ENCODE results near the gene SMCHD1. TPM values are rescaled to one million over a fixed set of nuclear protein-coding genes. Genes with fewer than 3 reads are reported as not detected.
"Not testable (repeated sequence)": the region's sequence is repeated elsewhere in the genome, so short reads cannot be mapped to it uniquely, and the experiment has no call there.

SMCHD1 gene
- total RNA-seq, 1 experiment from 2014 or later = 48.0 TPM

DNA sequence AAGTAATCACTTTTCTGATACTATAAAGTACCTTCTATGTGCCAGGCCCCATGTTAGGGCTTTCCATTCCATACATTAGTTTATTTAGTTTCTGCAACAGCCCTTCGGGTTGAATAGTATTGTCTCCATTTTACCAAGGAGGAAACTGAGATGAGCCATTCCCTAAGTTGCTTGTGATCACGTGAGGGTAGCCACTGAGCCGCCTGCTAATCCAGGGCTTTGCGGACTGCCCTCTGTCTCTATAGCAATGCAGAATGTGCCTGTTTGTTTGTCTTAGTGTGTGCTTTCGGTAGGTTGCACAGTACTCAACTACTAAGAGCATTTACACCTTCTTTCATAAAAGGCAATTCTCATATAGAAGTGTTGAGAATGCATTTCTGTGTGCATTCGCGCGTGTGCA is 196.2 kb downstream of the SMCHD1 start:
- DNase-seq (ENCODE audit: low read depth) = no peak

DNA sequence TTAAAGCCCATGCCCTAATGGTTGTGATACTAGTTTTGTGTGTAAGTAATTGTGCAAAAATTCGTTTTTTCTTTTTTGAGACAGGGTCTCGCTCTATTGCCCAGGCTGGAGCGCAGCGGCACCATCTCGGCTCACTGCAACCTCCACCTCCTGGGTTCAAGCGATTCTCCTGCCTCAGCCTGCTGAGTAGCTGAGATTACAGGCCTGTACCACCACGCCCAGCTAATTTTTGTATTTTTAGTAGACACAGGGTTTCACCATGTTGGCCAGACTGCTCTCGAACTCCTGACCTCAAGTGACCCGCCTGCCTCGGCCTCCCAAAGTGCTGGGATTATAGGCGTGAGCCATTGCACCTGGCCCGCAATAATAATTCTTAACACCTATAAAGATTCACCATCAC is 196.9 kb downstream of the SMCHD1 start:
- not testable (repeated sequence) for DNase-seq (ENCODE audit: low read depth)

DNA sequence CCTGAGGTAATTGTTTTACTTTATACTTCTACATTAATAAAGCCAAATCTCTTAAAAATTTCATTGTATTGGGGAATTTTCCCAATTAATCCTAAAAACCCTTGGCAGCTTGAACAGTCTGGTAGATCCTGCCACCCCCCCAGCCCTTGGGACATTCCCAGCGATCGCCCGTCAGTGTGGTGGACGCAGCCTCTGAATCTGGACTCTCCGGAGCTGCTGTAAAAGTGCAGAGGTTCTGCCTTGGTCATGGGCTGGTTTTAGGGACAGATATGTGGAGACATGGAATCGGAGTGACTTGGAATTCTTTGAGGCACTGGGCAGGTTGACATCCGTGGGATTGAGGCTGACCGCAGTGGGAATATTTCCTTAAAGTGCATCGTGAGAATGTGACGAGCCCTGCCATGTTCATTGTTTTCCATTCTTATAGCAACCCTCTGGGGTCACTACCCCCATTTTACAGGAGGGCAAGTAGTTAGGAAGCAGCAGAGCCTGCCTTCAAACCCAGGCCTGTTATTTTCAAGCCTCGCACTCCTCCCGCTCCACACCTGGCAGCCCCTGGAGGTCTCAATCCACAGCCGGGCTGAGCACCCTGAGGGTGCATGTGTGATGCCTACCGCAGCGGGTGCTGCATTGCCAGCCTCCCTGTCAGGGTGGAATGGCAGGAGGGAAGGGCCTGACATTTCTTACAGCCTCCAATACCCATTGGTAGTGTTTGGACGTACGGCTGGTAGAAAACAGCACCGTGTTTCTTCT is 197.8 kb downstream of the SMCHD1 start:
- no peak for DNase-seq (ENCODE audit: low read depth)

DNA sequence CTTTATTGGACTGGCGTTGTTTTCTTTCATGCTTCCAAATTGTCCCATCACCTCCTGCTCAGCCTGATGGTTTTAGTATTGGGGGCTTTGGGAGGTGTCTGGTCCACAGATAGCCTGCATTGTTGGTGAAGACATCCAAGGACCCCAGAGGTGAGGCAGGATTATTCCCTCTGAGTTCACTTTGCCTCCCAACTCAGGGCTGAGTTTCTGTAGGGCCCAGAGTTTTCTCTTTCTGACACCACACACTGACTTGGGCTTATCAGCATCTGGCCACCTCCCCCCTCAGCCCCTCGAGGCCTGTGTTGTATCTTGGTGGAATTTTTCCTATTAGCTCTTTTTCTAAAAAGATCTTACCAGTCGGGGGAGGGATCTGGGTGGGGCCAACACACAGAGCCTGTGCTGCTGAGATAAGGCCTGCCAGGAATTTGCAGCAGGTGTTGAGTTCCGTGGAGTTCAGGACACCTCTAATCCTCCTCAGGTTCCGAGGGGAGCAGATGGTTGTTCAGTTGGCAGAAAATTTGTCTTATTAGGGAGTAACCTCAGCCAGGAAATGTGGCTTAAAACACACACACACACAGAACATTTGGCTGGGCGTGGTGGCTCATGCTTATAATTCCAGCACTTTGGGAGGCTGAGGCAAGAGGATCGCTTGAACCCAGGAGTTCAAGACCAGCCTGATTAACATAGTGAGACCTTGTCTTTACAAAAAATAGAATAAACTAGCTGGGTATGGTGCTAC is 198.6 kb downstream of the SMCHD1 start:
- no peak for DNase-seq (ENCODE audit: low read depth)

Other genes with a start within 250 kb of the SMCHD1 start
- 10.2 and 10.3 TPM in 2 replicates for gene METTL4, start 84.2 kb upstream of the SMCHD1 start, total RNA-seq (2014; rRNA removed)
- gene NDC80, start 84.2 kb upstream of the SMCHD1 start, total RNA-seq (2014; rRNA removed) = 64.1 and 90.8 TPM in 2 replicates
- gene EMILIN2, start 191.3 kb downstream of the SMCHD1 start, total RNA-seq (2014; rRNA removed) = 0.75 and 1.2 TPM in 2 replicates

All from LHCN-M2 (cell line).